Embryonic facial prominence (tissue), 1 donor: ENCODE data around the gene SEC61G.

ENCODE experiments used
- DNase-seq: peaks from one replicate; pipeline ENCODE4 v3.0.0-alpha.2; 2016; ENCODE audit errors: extremely low spot score

The SEC61G gene

GRCh38 chr7:54758702-54759592 lies at the start of gene SEC61G:
Gene SEC61G (minus strand): TSS chr7:54759211. CDS start chr7:54757588, 1,623 bp downstream.
- DNase-seq, result peak; percentile 94

- no peak for DNase-seq
Measured at GRCh38 chr7:54802841-54803240, 43.8 kb upstream of the SEC61G start.

- DNase-seq, result no peak
Measured at GRCh38 chr7:54802114-54802513, 43.1 kb upstream of the SEC61G start.

GRCh38 chr7:54799792-54800191 lies 40.8 kb upstream of the SEC61G start:
- no peak for DNase-seq

DNA sequence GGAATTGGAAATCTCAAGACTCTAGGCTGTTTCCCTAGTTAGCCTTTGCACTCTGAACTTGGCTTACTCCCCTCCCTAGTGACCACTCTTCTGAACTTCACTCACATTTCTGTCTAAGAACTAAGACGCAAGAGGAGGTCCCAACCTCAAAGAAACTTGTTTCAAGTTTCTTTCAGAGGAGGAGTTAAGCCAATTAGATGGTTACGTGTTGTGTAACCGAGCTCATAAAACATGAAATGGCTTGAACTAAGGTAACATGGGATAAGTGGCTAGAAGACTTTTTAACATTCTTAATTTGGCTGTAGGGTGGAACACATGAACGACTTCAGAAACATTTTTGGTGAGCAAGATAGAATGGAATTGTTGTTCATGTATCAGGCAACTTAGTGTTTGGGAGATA lies 39.5 kb upstream of the SEC61G start:
- DNase-seq, result no peak

GRCh38 chr7:54796853-54797252 lies 37.8 kb upstream of the SEC61G start:
- DNase-seq, result no peak

DNA sequence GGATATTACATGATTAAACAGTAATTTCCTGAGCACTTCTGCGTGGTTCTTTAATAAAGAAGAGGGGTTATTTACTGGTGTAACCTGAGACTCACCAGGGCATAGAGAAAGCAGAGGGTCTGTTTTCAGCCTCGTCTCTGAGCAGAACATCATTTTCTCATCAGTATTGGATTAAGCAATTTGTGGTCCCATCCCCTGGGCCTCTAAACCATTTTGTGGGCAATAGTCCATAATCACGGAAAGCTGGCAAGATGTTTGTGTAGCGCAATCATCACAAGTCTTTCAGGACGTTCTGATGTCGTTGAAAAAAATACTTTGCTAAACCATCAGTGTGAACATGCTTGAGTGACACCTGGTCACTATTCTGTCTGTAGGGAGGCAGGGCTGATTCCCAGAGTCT lies 37.1 kb upstream of the SEC61G start:
- no peak for DNase-seq

- DNase-seq, result no peak
Measured at GRCh38 chr7:54792383-54792782, 33.4 kb upstream of the SEC61G start.

DNA sequence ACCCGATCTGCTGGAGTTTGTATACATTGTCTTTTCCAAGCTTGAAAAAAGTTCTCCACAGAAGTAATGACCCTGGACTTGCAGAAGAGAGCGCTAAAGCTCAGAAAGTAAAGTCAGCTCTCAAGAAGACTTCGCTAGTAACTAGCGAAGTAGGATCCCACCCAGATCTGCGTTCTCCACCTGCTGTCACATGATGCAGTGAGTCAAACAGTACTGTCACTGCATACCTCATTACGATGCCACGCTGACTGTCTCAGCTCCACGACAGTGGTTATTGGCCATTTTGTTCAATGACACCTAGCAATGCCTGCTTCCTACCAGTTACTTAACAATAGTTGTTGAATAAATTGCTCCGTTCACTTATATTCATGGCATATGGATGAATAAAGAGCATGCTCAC lies 29.7 kb upstream of the SEC61G start:
- DNase-seq, result peak; percentile 78

DNA sequence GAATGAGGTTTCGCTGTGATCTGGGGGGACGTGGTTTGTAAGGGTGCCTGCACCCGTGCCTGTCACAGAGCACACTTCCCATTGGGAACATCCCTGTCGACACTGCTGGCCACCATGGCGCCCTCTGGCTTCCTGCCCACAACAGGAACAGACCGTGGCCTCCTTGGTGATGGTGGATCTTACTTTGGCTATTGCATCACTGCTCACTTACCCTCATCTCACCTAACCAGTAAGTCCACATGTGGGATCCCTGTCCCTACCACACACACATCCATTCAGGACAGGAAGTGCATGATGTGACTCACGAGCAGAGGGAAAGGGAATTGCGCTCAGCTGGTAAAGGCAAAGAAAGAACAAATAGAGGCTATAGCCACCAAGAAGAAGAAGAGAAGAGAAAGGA lies 26.2 kb upstream of the SEC61G start:
- no peak for DNase-seq

DNA sequence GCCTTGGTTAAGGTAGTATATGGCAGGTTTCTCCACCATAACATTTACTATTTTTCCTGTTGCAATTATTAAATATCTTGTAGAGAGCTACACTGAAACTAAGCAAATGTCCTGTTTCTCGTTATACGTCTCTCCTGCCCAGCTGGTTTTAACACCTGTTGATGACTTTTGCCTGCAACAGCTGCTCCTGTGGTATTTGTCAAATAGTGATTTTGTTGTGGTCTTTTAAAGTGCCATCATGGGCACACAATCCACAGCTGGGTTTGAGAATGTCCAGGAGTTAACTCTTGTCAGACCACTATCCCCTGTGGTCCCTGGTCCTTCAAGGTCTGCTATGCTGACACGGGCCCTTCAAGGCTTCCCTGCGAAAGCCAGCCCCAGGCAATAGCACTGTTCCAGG lies 24.9 kb upstream of the SEC61G start:
- no peak for DNase-seq

- no peak for DNase-seq
Measured at GRCh38 chr7:54782829-54783228, 23.8 kb upstream of the SEC61G start.

GRCh38 chr7:54782314-54782713 lies 23.3 kb upstream of the SEC61G start:
- no peak for DNase-seq

- DNase-seq, result no peak
Measured at GRCh38 chr7:54781134-54781920, 22.3 kb upstream of the SEC61G start.

DNA sequence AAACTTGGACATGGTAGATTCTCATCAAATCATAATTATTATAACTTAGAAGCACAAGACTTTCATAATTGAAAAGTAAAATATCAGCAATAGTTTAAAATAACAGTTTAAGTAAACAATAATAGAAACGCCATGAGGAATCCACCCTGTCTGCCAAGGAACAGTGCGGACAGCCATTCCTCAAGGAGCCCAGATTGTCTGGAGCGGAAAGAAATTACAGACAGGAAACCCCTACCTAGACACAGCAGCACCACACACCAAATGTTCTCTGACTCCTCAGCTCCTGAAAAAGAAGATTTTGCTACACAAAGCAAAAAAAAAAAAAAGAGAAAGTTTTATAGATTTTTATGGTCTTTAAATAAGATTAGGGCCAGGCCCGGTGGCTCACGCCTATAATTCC lies 21.5 kb upstream of the SEC61G start:
- no peak for DNase-seq

DNA sequence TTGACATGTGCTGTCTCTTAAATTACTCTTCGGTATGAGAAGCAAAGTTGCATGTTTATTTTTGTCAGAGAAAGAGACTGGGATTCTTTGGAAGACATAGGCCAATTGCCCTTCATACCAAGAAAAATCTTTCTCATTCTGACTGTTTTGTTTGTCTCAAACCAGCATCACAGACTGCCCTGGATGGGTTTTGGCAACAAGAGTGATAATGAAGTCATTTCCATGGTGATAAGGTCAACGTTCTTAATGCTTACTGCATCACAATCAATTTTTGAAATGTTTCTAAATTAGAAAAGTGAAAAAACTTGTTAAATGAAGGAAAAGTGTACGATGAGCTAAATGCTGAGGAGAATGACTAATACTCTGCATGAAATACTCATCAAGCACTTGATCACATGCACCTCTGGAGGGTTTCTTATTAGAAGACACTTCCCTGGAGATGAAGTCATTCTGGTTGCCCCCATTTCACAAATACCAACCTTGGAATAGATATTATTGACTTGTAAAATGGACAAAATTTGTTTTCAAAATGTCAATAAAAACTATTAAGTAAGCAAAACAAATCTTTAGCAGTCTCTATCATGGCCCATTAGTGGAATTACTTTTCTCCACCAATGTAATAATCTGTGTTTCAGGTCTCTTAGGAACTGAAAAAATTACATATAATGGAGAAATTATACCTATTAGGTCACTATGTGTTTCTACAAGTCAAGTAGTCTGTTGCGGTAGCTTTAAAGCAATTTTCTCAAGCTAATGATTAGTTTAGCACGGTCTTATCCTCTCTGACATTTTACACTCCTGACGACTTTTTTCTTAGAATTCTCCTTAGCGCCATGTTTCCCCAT lies 19.9 kb upstream of the SEC61G start:
- DNase-seq, result no peak

GRCh38 chr7:54778166-54778565 lies 19.2 kb upstream of the SEC61G start:
- no peak for DNase-seq

DNA sequence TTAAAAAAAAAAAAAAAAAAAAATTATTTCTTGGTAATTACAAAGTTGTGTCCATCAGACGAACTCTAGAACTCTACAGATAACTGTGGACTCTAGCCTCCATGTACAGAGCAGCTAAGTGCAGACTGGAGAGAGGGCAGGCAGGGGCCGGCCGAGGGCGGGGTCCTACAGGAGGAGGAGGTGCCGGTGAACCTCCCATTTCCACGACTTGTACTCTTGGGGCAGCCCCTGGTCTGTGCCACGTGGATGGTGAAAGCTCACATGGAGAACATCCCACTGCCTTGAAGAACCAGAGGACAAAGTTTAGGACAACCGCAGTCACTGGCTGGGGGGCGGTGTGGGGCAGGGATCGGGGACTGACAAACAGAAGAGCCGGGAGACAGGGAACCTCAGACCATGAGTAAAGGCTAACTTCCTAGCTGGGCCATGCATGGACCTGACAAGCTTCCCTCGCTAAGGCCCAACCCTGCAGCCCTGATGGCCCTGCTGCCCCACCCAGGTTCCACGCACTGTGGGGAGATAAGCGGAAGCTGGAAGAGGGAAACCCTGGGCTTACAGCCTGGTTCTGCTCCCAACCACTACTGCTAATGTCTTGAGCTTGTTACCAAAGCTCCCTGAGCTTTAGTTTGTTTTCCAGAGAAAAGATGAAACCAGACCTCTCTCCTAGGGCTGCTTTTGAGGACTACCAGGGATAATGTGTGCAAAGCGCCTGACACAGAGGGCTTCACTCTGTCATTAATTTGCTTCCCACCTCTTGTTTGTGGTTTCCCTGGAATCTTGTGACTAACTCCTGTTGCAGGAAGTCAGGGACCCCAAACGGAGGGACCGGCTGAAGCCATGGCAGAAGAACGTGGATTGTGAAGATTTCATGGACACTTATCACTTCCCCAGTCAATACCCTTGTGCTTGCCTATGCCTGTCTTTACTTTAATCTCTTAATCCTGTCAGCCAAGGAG lies 16.1 kb upstream of the SEC61G start:
- no peak for DNase-seq

DNA sequence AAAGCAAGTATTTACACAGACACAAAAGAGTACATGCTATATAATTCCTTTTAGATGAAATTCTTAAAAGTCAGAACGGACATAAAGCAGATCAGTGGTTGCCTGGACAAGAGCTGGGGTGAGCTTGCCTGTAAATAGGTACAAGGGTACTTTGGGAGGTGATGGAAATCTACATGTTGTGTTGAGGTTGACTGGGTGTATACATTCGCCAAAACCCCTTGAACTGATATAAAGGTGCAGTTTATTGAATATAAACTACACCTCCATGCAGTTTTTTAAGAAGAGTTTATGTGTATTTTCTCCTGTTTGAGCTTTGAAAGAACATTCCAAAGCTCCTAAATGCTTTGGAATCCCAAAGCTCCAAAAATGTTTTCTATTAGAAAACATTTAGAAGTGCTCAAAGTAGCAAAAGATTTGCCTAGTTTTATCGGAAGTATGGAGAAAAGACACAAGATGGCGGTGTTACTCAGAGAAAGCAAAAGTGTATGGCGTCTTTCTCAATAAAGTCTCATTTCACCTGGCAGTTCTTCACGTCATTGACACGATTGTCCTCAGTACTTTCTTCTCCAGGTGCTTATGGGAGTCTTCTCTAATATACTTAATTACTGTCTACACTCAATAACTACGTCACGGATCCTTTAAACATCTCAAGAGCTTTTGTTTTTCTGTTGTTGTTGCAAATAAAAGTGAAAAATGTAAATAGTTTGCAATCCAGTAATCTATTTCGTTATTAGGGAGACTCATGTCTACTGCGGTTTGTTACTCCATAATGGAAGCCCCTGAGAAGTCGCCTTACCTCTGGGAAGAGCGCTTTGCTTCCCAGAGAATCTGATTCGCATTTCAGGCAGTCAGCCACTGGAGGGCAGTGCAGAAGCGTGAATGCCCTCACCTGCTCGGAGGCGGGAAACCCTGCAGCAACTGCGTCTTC lies 14.7 kb upstream of the SEC61G start:
- peak; percentile 62 for DNase-seq

- DNase-seq, result no peak
Measured at GRCh38 chr7:54769203-54769602, 10.2 kb upstream of the SEC61G start.
